HG03571 (cell line): ENCODE measurements around the gene ACSM3.
A peak's percentile ranks its signal among the peaks of the same experiment; 100 is the strongest.
"Not testable (repeated sequence)": the region's sequence is repeated elsewhere in the genome, so short reads cannot be mapped to it uniquely, and the experiment has no call there.

Experiments
- ATAC-seq: cut with Tn5 transposase; IDR thresholded peaks from one replicate; pipeline ENCODE4 v1.9.1; 2021; ENCODE audit not compliant: unreplicated experiment

Gene ACSM3, protein sequence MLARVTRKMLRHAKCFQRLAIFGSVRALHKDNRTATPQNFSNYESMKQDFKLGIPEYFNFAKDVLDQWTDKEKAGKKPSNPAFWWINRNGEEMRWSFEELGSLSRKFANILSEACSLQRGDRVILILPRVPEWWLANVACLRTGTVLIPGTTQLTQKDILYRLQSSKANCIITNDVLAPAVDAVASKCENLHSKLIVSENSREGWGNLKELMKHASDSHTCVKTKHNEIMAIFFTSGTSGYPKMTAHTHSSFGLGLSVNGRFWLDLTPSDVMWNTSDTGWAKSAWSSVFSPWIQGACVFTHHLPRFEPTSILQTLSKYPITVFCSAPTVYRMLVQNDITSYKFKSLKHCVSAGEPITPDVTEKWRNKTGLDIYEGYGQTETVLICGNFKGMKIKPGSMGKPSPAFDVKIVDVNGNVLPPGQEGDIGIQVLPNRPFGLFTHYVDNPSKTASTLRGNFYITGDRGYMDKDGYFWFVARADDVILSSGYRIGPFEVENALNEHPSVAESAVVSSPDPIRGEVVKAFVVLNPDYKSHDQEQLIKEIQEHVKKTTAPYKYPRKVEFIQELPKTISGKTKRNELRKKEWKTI

GRCh38 chr16:20763461-20764232, at the start of gene ACSM3:
Gene ACSM3 (plus strand): TSS chr16:20764014. CDS start chr16:20770035, 6,021 bp downstream.
- peak; percentile 99 for ATAC-seq

- ATAC-seq: not testable (repeated sequence)
These were observed 46.1 kb upstream of the ACSM3 start for GRCh38 chr16:20717718-20718117.

DNA sequence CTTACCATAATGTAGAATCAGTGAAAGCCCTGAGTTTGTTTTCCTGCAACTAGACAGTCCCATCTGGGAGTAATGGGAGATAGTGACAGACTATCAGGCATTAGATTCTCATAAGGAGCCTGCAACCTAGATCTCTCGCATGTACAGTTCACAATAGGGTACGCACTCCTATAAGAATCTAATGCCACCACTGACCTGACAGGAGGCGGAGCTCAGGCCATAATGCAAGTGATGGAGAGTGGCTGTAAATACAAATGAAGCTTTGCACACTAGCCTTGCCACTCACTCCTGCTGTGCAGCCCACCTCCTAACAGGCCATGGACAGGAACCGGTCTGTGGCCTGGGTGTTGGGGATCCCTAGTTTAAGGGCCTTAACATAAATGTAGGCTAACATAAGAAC, 43.6 kb upstream of the ACSM3 start:
- no peak for ATAC-seq

DNA sequence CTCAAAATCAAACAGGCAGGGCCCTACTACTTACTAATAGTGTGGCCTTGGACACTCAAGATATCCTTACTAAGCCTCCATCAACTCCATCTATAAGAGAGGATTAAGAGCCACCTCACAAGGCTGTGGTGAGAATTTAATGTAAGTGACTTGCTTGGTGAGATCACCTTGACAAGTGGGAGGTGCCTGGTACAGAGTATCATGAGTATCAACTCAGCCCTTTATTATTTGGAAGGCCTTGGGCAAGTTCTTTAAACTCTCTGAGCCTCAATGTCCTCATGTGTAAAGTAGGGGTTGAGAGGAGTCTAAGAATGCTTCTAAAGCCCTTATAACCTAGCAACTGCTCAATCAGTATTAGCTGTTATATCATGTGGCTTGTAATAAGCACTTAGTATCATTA, 37.2 kb upstream of the ACSM3 start:
- no peak for ATAC-seq

DNA sequence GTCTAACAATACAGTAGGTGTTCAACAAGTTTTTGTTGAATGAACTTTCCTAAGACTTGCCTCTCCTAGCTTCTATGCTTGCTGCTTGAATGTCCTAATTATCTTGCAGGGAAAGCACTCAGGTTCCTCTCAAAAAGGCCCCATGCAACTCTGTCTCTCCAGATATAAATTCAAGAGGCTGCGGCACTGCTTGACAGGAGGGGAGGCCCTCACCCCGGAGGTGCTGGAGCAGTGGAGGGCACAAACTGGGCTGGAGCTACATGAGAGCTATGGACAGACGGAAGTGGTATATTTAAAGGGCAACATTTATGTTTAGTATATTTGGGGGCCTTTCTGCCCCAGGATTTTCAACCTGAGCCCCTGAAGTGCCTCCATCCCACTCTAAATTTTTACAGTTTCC, 36.6 kb upstream of the ACSM3 start:
- ATAC-seq: no peak

GRCh38 chr16:20729141-20729540, 34.7 kb upstream of the ACSM3 start:
- no peak for ATAC-seq

- no peak for ATAC-seq
These were observed 29.8 kb upstream of the ACSM3 start for GRCh38 chr16:20734056-20734455.

GRCh38 chr16:20734782-20735181, 29.0 kb upstream of the ACSM3 start:
- ATAC-seq: no peak

- no peak for ATAC-seq
These were observed 28.3 kb upstream of the ACSM3 start for GRCh38 chr16:20735490-20735889.

DNA sequence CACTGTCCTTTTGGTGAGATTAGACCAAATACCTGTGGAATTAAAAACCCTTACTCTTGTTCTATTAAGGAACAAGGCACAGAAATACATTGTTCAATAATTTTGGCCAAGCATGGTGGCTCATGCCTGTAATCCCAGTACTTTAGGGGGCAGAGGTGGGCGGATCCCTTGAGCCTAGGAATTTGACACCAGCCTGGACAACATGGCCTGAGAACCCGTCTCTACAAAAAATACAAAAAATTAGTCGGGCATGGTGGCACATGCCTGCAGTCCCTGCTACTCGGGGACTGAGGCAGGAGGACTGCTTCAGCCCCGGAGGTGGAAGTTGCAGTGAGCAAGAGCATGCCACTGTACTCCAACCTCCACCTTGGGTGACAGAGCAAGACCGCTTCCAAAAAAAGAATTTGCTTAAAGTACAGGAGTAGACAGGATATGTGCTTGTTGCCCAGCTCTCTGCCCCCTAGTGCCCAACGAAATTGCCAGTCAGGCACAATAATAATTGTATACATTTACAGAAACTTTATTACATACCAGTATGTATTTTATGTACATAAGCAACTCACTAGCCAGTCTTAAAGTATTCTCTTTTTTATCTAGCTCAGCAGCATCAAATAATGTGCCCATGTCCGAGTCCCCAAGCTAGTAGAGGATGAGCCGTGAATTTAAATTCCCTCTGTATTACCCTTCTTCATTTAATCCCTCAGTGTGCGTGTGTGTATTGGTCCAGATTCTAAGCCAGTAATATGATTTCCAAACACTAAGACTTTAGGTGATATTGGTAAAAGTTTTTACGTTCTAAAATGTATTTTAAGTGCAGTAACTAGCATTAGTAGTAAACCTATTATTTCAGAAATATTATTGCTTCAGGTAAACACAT, 23.6 kb upstream of the ACSM3 start:
- ATAC-seq: no peak

GRCh38 chr16:20740901-20741521, 22.8 kb upstream of the ACSM3 start:
- peak; percentile 75 for ATAC-seq

DNA sequence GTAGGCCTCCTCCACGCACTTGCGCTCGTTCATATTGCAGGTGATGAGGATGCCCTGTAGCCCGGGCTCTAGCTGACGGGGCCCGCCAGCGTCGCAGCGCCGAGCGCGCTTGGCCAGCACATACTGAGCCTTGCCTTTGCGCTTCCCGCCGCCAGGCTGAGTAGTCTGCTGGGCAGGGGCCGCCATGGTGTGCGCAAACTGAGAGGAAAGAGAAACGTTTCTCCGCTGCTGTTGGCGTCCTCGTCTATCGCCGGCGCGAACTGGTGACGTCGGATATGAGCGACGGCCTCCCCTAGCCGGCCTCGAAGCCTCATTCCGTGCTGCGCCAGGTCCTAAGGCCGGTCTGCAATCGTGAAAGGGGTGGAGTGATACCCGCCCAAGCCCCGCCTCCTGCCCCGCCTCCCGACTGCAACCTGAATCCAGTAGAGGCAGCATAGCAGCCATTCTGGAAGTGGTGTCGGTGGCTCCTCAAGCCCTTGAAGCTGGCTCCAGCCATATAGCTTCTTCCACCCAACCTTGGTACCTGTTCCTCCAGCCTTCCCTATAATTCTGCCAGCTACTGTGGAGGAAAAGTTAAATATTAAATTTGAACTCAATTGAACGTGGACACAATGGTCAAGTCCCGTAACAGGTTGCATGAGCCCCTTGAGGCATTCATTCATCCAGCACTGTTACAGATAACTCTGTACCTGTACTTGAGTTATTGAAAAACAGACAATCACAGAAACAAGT, 22.1 kb upstream of the ACSM3 start, which contains the start of gene THUMPD1:
THUMPD1 (minus strand) TSS at position 265 of the 732 bp plus-strand sequence; CDS start at position 186, 79 bp downstream.
- ATAC-seq: peak; percentile 85

DNA sequence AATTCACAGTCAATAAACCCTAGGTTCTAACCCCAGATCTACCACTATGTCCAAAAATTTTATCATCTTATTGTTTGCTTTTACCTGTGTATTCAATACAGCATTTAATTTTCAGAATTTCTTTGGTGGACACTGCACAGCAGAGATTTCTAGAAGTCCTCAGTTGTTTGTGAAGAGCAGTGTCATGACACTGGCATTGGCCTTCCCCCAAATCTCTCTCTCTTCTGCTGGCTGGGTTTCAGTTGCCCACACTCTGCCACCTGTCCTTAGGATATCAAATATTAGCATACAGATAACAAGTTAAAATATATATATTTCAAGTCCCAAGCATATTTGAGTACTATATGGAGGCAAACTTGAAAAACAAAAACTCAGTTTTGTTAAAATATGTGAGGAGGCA, 20.2 kb upstream of the ACSM3 start:
- no peak for ATAC-seq

DNA sequence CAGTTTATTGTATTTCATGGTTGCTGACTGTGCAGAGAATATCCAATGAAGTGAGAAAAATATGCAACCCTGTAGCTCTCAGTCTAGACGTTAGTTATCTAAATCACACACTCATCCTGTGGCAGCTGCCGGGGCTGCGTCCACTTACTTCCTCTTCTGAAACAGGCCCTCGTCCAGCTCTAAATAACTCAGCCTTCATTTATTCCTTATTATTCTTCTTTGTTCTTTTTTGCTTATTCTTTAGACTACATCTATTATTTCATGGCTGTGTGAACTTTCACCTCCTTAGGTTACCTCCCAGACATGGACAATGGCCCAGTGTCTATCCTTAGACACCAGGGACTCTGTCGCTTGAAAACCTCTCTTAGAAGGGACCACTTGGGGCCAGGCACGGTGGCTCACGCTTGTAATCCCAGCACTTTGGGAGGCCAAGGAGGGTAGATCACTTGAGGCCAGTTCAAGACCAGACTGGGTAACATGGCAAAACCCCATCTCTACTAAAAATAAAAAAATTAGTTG, 18.8 kb upstream of the ACSM3 start:
- no peak for ATAC-seq

DNA sequence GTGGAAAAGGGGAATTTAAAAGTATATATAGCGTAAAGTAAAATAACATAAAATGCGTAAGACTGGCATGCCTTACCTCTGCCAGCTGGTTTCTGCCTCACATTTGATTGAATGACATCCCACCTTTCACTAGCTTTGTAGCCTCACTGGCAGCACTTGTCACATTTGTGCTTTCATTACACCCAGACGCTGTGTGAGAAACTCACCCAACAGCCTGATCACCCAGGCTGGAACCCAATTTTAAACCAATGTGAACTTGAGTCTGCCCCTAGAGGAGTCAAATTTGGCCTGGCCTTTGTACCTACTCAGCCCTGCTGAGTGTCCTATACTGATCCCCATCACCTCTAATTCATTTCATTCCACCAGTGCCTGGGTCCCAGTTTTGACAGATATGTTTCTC, 17.4 kb upstream of the ACSM3 start:
- no peak for ATAC-seq

DNA sequence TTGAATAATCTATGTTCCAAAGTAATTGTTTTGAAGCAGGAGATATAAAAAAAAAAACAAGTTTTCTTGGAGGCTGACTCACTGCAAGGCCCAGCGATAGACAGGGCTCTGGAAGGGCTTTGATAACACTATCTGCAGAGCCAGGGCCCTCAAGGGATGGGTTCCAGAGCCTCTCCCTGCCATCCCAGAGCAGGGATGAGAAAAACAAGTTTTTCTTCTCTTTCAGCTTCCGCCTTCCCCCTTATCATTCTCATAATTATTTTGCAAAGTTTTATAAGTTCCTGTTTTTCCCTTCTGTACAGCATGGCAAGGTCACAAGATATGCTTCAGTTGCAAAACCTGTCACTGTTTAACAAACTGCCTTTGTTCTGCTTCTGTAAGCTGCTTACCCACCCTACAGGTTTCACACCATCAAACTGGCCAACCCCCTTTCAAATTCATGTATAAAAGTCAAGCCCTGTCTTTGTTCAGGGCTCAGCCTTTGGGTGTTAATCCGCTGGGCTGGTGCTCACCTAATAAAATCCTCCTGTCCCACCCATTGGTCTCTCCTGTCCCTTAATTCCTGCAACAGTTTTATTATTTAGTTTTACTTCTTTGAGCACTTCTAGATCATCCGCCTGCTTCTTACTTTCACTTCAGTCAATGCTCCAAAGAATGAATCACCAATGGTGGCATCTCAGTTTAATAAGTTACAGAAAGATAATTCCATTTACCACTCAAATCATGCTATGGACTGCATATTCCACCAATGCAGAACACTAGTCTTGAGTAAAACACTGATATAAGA, 16.6 kb upstream of the ACSM3 start:
- no peak for ATAC-seq

DNA sequence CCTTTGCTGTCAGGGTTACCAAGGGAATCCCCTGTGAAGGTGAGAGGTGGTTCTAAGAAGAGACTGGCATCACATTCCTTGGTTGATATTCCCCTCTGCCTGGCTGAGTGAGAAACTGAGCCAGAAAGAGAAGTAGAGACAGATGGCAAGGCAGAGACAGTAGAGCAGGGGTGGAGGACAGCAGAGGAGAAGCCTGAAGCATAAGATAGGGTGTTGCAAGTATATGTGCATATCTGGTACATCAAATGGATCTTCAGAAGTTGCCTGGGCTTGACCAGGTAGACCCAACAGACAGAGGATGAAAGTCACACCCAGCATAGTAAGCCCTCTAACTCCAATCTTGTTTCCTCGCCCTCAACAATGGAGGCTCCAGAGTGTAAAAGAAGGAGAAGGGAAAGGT, 14.3 kb upstream of the ACSM3 start:
- ATAC-seq: no peak

- ATAC-seq: no peak
These were observed 13.3 kb upstream of the ACSM3 start for GRCh38 chr16:20750558-20750957.

DNA sequence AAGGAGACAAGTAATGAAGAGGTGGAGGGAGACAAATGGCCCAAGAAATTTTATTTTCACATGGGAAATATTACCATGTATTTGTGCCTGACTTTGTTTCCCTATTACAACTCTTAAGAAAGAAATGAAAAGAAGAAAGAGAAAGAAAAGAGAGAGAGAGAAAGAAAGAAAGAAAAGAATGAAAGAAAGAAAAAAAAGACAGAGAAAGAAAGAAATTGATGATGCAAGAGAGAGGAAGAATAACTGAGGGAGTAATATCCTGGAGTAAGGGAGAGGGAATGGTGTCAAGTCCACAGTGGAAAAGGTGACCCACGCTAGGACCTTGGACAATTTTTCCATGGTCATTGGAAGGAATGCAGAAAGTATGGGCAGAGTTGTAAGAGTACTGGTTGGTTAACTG, 10.1 kb upstream of the ACSM3 start:
- no peak for ATAC-seq
